HCT116 (cell line): ENCODE data around the gene PDE6A. TPM values are rescaled to one million over a fixed set of nuclear protein-coding genes. Genes with fewer than 3 reads are reported as not detected.

Experiments
- ATAC-seq: fragments of 200-7000 bp; cut with Tn5 transposase; 2 replicates; pipeline ENCODE4 v1.9.1; 2020; ENCODE audit warnings: mild to moderate bottlenecking, moderate library complexity
- BruUV-seq: library from RNA; stranded (reverse); fragments of 400-500 nt; replicated peaks from 2 replicates; lab custom pipeline; 2021; lab: Mats Ljungman, UMichigan
- CTCF ChIA-PET: fragments of 300-600 bp; sonication (Branson Sonifier 250); formaldehyde crosslinking; loops from one replicate; lab custom pipeline; 2021; ENCODE audit warnings: antibody characterized with exemption; lab: Charles Lee
- POLR2A ChIA-PET: fragments of 300-600, 350-600 bp; sonication (Branson Sonifier 250); formaldehyde crosslinking; loops from one replicate; lab custom pipeline; 2021; ENCODE audit warnings: antibody characterized with exemption; lab: Charles Lee
- RAD21 ChIA-PET, 2 experiments: fragments of 300-600 bp; sonication (Branson Sonifier 250); formaldehyde crosslinking; loops; one replicate each; lab custom pipeline; 2023; ENCODE audit warnings: low total read pairs in 2 of 2; ENCODE audit not compliant: uncharacterized antibody in 2 of 2, unreplicated experiment in 2 of 2, low non-redundant PET in 1 of 2; lab: Charles Lee
- DNase-seq: peaks from one replicate; pipeline ENCODE4 v3.0.0-alpha.2; 2010; ENCODE audit warnings: low read depth, low spot score
- H2AFZ ChIP-seq: fragments of 200-600 bp; shearing (Covaris generic), sonication (generic); 2 replicates; pipeline ENCODE4 v1.6.1; 2017; ENCODE audit warnings: low read depth, mixed run types, mixed read lengths, antibody characterized with exemption, low read length; ENCODE audit not compliant: poor library complexity, severe bottlenecking
- H3K27ac ChIP-seq: 2 replicates; pipeline ENCODE4 v1.5.1; 2012; ENCODE audit warnings: low read depth, low read length
- H3K27me3 ChIP-seq: fragments of 200-600 bp; sonication (generic); 2 replicates; pipeline ENCODE4 v1.6.1; 2016; ENCODE audit warnings: mixed run types, low read length, mixed read lengths; ENCODE audit not compliant: insufficient read depth
- H3K36me3 ChIP-seq, 2 experiments: fragments of 200-500 bp in 1 of 2; fragments of 200-600 bp in 1 of 2; sonication (Bioruptor generic) in 1 of 2; sonication (generic) in 1 of 2; 2 replicates each; pipeline versions ENCODE4 v1.5.1 to v1.6.1; 2014 to 2016; ENCODE audit warnings: low read length in 2 of 2, inconsistent platforms in 1 of 2, mixed read lengths in 1 of 2, mixed run types in 1 of 2; ENCODE audit not compliant: insufficient read depth in 2 of 2, control insufficient read depth in 1 of 2
- H3K4me1 ChIP-seq, 2 experiments: fragments of 200-600 bp in 1 of 2; sonication (generic) in 1 of 2; 2 replicates each; pipeline versions ENCODE4 v1.5.1 to v1.6.1; 2012 to 2017; ENCODE audit warnings: low read length in 2 of 2, inconsistent platforms in 1 of 2, mild to moderate bottlenecking in 1 of 2, mixed read lengths in 1 of 2, mixed run types in 1 of 2, moderate library complexity in 1 of 2; ENCODE audit not compliant: insufficient read depth in 2 of 2, control insufficient read depth in 1 of 2
- H3K4me2 ChIP-seq: fragments of 200-600 bp; sonication (generic); 2 replicates; pipeline ENCODE4 v1.6.1; 2017; ENCODE audit warnings: mixed run types, low read length, mixed read lengths
- H3K4me3 ChIP-seq, 2 experiments: fragments of 200-600 bp in 1 of 2; sonication (generic) in 1 of 2; replicated peaks in 1 of 2; 2 replicates each; pipeline ENCODE4 v1.5.1; 2011 to 2016; ENCODE audit warnings: low read length in 2 of 2, control low read depth in 1 of 2, low read depth in 1 of 2, mild to moderate bottlenecking in 1 of 2, mixed read lengths in 1 of 2, mixed run types in 1 of 2
- H3K79me2 ChIP-seq: fragments of 200-600 bp; sonication (generic); 2 replicates; pipeline ENCODE4 v1.6.1; 2017; ENCODE audit warnings: mild to moderate bottlenecking, mixed run types, low read length, moderate library complexity, mixed read lengths; ENCODE audit not compliant: insufficient read depth
- H3K9ac ChIP-seq: fragments of 200-600 bp; sonication (generic); 2 replicates; pipeline ENCODE4 v1.6.1; 2016; ENCODE audit warnings: low read length, mixed read lengths
- H3K9me2 ChIP-seq: fragments of 200-600 bp; sonication (generic), shearing (Covaris generic); 2 replicates; pipeline ENCODE4 v1.6.1; 2017; ENCODE audit warnings: mixed run types, mild to moderate bottlenecking, moderate library complexity; ENCODE audit not compliant: insufficient read depth
- H3K9me3 ChIP-seq, 2 experiments: fragments of 200-500 bp in 1 of 2; fragments of 200-600 bp in 1 of 2; sonication (Bioruptor generic) in 1 of 2; sonication (generic) in 1 of 2; 2 replicates each; pipeline ENCODE4 v1.6.1; 2014 to 2017; ENCODE audit warnings: low read length in 2 of 2, mixed read lengths in 2 of 2, inconsistent platforms in 1 of 2, low read depth in 1 of 2, mild to moderate bottlenecking in 1 of 2, mixed run types in 1 of 2, moderate library complexity in 1 of 2; ENCODE audit not compliant: control insufficient read depth in 1 of 2, insufficient read depth in 1 of 2
- H4K20me1 ChIP-seq: fragments of 200-600 bp; sonication (generic), shearing (Covaris generic); 2 replicates; pipeline ENCODE4 v1.6.1; 2017; ENCODE audit warnings: mixed run types, mild to moderate bottlenecking, moderate library complexity; ENCODE audit not compliant: insufficient read depth
- CBX3 ChIP-seq: IDR thresholded peaks from 2 replicates; pipeline ENCODE4 v1.6.1; 2012; ENCODE audit warnings: low read depth
- ELF1 ChIP-seq: IDR thresholded peaks from 2 replicates; pipeline ENCODE4 v1.6.1; 2012; ENCODE audit warnings: low read depth, borderline replicate concordance
- EZH2 ChIP-seq: fragments of 200-600 bp; sonication (generic); IDR thresholded peaks from 2 replicates; pipeline ENCODE4 v1.6.1; 2017; ENCODE audit warnings: antibody characterized with exemption, mixed run types
- FOSL1 ChIP-seq: IDR thresholded peaks from 2 replicates; pipeline ENCODE4 v1.6.1; 2012; ENCODE audit warnings: low read depth
- JUND ChIP-seq: IDR thresholded peaks from 2 replicates; pipeline ENCODE4 v1.6.1; 2012
- POLR2AphosphoS5 ChIP-seq: IDR thresholded peaks from 2 replicates; pipeline ENCODE4 v1.6.1; 2011; ENCODE audit warnings: mild to moderate bottlenecking, low read depth, low read length, moderate library complexity
- SIN3A ChIP-seq: IDR thresholded peaks from 2 replicates; pipeline ENCODE4 v1.6.1; 2012; ENCODE audit warnings: low read depth
- SP1 ChIP-seq: IDR thresholded peaks from 2 replicates; pipeline ENCODE4 v1.6.1; 2012; ENCODE audit warnings: low read depth
- TCF7L2 ChIP-seq: IDR thresholded peaks from 2 replicates; pipeline ENCODE4 v1.7.0; 2011; ENCODE audit warnings: borderline replicate concordance, inconsistent platforms; ENCODE audit not compliant: insufficient read depth, insufficient read length; ENCODE audit errors: extremely low read depth
- ZFX ChIP-seq: fragments of 450-650 bp; IDR thresholded peaks from 2 replicates; pipeline ENCODE4 v1.6.1; 2017
- ZNF274 ChIP-seq: fragments of 200-500 bp; sonication (Bioruptor generic); IDR thresholded peaks from 2 replicates; pipeline ENCODE4 v1.6.1; 2014; ENCODE audit warnings: mild to moderate bottlenecking, low read depth, low read length, inconsistent platforms
- intact Hi-C: fragments of 100-400 bp; cut with micrococcal nuclease; formaldehyde crosslinking; loops from 2 replicates; pipeline ENCODE4 v1.10.0; 2022
- total RNA-seq: library from RNA; stranded (reverse); gene quantifications from one replicate; pipeline ENCODE4 v1.2.1, GENCODE V29; 2021; ENCODE audit not compliant: unreplicated experiment
- TF ChIP-seq, protein P1 (sequence below): IDR thresholded peaks from 2 replicates; pipeline ENCODE4 v1.6.1; 2012

The PDE6A gene
- total RNA-seq, 1 experiment from 2014 or later, result not detected

DNA sequence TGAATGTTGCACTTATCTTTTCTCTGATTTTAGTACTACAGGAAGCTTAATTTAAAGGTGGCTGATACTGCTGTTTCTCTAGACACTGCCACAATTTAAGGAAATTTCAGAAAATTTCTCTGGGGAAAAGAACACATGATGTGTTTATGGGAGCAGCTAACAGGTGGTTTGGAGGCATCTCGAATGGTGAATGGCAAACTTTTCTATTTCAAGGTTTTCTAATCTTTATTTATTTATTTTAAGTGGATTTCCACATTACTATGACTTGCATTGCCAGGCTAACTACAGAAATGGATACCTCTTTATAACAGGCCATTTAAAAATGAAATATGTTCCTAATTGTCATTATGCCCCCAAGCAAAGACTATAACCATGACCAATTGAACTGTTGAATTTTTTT lies 50.4 kb downstream of the PDE6A start:
- intact Hi-C loops, result loop anchor here (10.0 kb wide), 1 partner anchor 1319 kb away; no protein-coding TSS in a partner anchor

DNA sequence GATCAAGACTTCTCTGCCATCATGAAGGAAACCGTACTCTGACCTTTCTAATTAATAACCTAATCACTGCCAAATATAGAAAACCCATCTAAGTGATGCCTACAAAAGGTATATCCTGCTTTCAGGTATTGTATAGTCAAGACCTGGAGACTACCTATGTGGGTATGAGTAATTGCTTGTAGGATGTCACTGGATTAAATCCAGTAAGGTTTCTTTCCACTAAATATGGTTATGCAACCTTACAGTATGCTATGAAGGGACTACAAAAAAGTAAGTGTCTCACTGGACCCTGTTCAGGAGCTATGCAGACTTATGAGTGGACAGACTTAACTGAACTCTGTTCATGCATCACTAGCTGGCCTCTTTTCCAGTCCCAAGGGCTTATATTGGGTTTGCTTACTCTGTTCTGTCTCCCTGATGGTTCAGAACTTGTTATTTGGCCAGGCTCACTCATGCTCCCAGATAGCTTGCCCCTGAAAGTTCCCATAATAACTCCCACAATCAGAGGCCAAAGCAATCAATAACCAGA lies 51.1 kb downstream of the PDE6A start:
- DNase-seq (no peak), ATAC-seq (no peak)
- POLR2A ChIA-PET, result no interaction called here
- H3K9me2 ChIP-seq, result no peaks in the 10 kb centered on the region
- no peaks in the 10 kb centered on the region for H3K36me3 ChIP-seq
- H3K4me1 ChIP-seq, result 0 out of 4 replicates have a peak, but pooled peaks cover 0 to 5% of the 10 kb centered on the region in 2 experiments
- no peaks in the 10 kb centered on the region for H3K27me3 ChIP-seq
- H3K79me2 ChIP-seq, result no peaks in the 10 kb centered on the region
- H3K9ac ChIP-seq, result no peak overlapping the region
- H4K20me1 ChIP-seq, result no peaks in the 10 kb centered on the region
- no peaks in the 10 kb centered on the region for H3K9me3 ChIP-seq
- no peak overlapping the region for H3K4me3 ChIP-seq
- BruUV-seq, result no TSS peak
- H2AFZ ChIP-seq, result no peak overlapping the region
- no peak overlapping the region for H3K4me2 ChIP-seq
- intact Hi-C loops, result loop anchor here (10.0 kb wide), 1 partner anchor 1319 kb away; no protein-coding TSS in a partner anchor
- CTCF ChIA-PET, result no interaction called here
- H3K27ac ChIP-seq, result no peak overlapping the region
- RAD21 ChIA-PET, result no interaction called here
- TF ChIP-seq TCF7L2, result no peak
- TF ChIP-seq POLR2AphosphoS5, result no peak
- no peak for TF ChIP-seq FOSL1
- TF ChIP-seq ELF1, result no peak
- no peak for TF ChIP-seq ZNF274
- no peak for TF ChIP-seq EZH2

More for the DNA sequence above, 50.4 kb downstream of the PDE6A start:
- no peak for DNase-seq
- no TSS peak for BruUV-seq
- no peaks in the 10 kb centered on the region for H3K9me3 ChIP-seq
- no peak overlapping the region for H3K4me3 ChIP-seq
- no peaks in the 10 kb centered on the region for H3K27me3 ChIP-seq
- H3K9me2 ChIP-seq, result no peaks in the 10 kb centered on the region
- H3K4me2 ChIP-seq, result no peak overlapping the region
- H3K27ac ChIP-seq, result no peak overlapping the region
- no peak overlapping the region for H3K9ac ChIP-seq
- no peak for ATAC-seq
- 0 out of 4 replicates have a peak, but pooled peaks cover 0 to 5% of the 10 kb centered on the region in 2 experiments for H3K4me1 ChIP-seq
- ChIA-PET CTCF (no interaction called here), RAD21 (no interaction called here), POLR2A (no interaction called here)
- H4K20me1 ChIP-seq, result no peaks in the 10 kb centered on the region
- TF ChIP-seq ZFX (no peak), TCF7L2 (no peak), SP1 (no peak), JUND (no peak), CBX3 (no peak), SIN3A (no peak), POLR2AphosphoS5 (no peak)
- TF ChIP-seq, protein P1, sequence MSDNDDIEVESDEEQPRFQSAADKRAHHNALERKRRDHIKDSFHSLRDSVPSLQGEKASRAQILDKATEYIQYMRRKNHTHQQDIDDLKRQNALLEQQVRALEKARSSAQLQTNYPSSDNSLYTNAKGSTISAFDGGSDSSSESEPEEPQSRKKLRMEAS, result no peak
- H3K79me2 ChIP-seq, result no peaks in the 10 kb centered on the region
- H2AFZ ChIP-seq, result no peak overlapping the region
- no peaks in the 10 kb centered on the region for H3K36me3 ChIP-seq
